Vagina (tissue), 2 donors: ENCODE data around the gene KRT3. TPM values are rescaled to one million over a fixed set of nuclear protein-coding genes. Genes with fewer than 3 reads are reported as not detected.

ENCODE experiments used
- DNase-seq, 2 donors: peaks; one replicate each; pipeline ENCODE4 v3.0.0-alpha.2; 2017; ENCODE audit errors: extremely low spot score in 2 of 2
- H3K27ac ChIP-seq: fragments of 200-600 bp; sonication (generic); one replicate; pipeline ENCODE4 v1.5.1; 2019
- H3K27me3 ChIP-seq: fragments of 200-600 bp; sonication (generic); one replicate; pipeline ENCODE4 v1.5.1; 2019
- H3K36me3 ChIP-seq, 2 donors: fragments of 200-600 bp; sonication (generic); one replicate each; pipeline ENCODE4 v1.5.1; 2017 to 2019
- H3K4me1 ChIP-seq: fragments of 200-600 bp; sonication (generic); one replicate; pipeline ENCODE4 v1.5.1; 2019
- H3K4me3 ChIP-seq, 2 donors: fragments of 200-600 bp; sonication (generic); 1 replicate in 1 of 2; 2 replicates in 1 of 2; pipeline ENCODE4 v1.5.1; 2016 to 2019
- H3K9me3 ChIP-seq: fragments of 200-600 bp; sonication (generic); one replicate; pipeline ENCODE4 v1.5.1; 2019
- CTCF ChIP-seq, 3 experiments: fragments of 450-650 bp in 2 of 3; fragments of 200-600 bp in 1 of 3; sonication (generic) in 1 of 3; IDR thresholded peaks; one replicate each; pipeline ENCODE4 v1.5.1; 2017 to 2019; ENCODE audit warnings: antibody characterized with exemption in 3 of 3, mild to moderate bottlenecking in 2 of 3, moderate library complexity in 2 of 3
- POLR2A ChIP-seq, 2 donors: fragments of 450-650 bp; IDR thresholded peaks; one replicate each; pipeline ENCODE4 v1.6.1; 2017; ENCODE audit warnings: antibody characterized with exemption in 2 of 2, mild to moderate bottlenecking in 2 of 2, moderate library complexity in 2 of 2
- POLR2AphosphoS5 ChIP-seq, 2 donors: sonication (generic); formaldehyde crosslinking; IDR thresholded peaks; one replicate each; pipeline ENCODE4 v1.9.0; 2017; ENCODE audit warnings: antibody characterized with exemption in 2 of 2, mild to moderate bottlenecking in 2 of 2, low read depth in 1 of 2; ENCODE audit not compliant: insufficient read depth in 1 of 2
- intact Hi-C: fragments of 100-400 bp; cut with DNase I; formaldehyde crosslinking; loops from one replicate; pipeline ENCODE4 v1.15.1; 2023
- total RNA-seq: library from RNA; depleted of rRNA; stranded (reverse); fragments of >200 nt; gene quantifications from one replicate; pipeline ENCODE4 v1.2.3, GENCODE V29; 2016

The KRT3 gene
- total RNA-seq, 1 donor from 2014 or later, result not detected

- TF ChIP-seq CTCF (IDR thresholded peaks at IDR 0.05) (no peak), POLR2A (IDR thresholded peaks at IDR 0.05) (no peak), POLR2AphosphoS5 (IDR thresholded peaks at IDR 0.05; ENCODE audit: insufficient read depth in 1 of 2, low read depth in 1 of 2) (no peak)
- no peak overlapping the region for H3K27ac ChIP-seq
- no peaks in the 10 kb centered on the region for H3K9me3 ChIP-seq
- intact Hi-C loops, result no loop called here
- no peaks in the 10 kb centered on the region for H3K27me3 ChIP-seq
- H3K36me3 ChIP-seq, result no peaks in the 10 kb centered on the region
- H3K4me1 ChIP-seq, result no peaks in the 10 kb centered on the region
- H3K4me3 ChIP-seq, result no peak overlapping the region
- no peak for DNase-seq
These were observed 14.6 kb upstream of the KRT3 start for GRCh38 chr12:52810554-52810953.

GRCh38 chr12:52809166-52809565, 13.2 kb upstream of the KRT3 start:
- TF ChIP-seq POLR2A (IDR thresholded peaks at IDR 0.05) (no peak), POLR2AphosphoS5 (IDR thresholded peaks at IDR 0.05; ENCODE audit: insufficient read depth in 1 of 2, low read depth in 1 of 2) (no peak), CTCF (IDR thresholded peaks at IDR 0.05) (no peak)
- no peak overlapping the region for H3K4me3 ChIP-seq
- DNase-seq, result no peak
- H3K27me3 ChIP-seq, result no peaks in the 10 kb centered on the region
- H3K4me1 ChIP-seq, result no peaks in the 10 kb centered on the region
- no peaks in the 10 kb centered on the region for H3K9me3 ChIP-seq
- no peak overlapping the region for H3K27ac ChIP-seq
- no peaks in the 10 kb centered on the region for H3K36me3 ChIP-seq
- intact Hi-C loops, result no loop called here

- Histone ChIP-seq H3K9me3 (no peaks in the 10 kb centered on the region), H3K4me3 (no peak overlapping the region), H3K27ac (no peak overlapping the region), H3K4me1 (no peaks in the 10 kb centered on the region), H3K36me3 (no peaks in the 10 kb centered on the region), H3K27me3 (no peaks in the 10 kb centered on the region)
- TF ChIP-seq CTCF (IDR thresholded peaks at IDR 0.05) (no peak), POLR2AphosphoS5 (IDR thresholded peaks at IDR 0.05; ENCODE audit: insufficient read depth in 1 of 2, low read depth in 1 of 2) (no peak), POLR2A (IDR thresholded peaks at IDR 0.05) (no peak)
- intact Hi-C loops, result no loop called here
- no peak for DNase-seq
These were observed 12.8 kb upstream of the KRT3 start for GRCh38 chr12:52808573-52809160.

- no peak overlapping the region for H3K27ac ChIP-seq
- no peak for DNase-seq
- H3K9me3 ChIP-seq, result no peaks in the 10 kb centered on the region
- intact Hi-C loops, result no loop called here
- no peak overlapping the region for H3K4me3 ChIP-seq
- no peaks in the 10 kb centered on the region for H3K27me3 ChIP-seq
- H3K4me1 ChIP-seq, result no peaks in the 10 kb centered on the region
- TF ChIP-seq POLR2AphosphoS5 (IDR thresholded peaks at IDR 0.05; ENCODE audit: insufficient read depth in 1 of 2, low read depth in 1 of 2) (no peak), CTCF (IDR thresholded peaks at IDR 0.05) (no peak), POLR2A (IDR thresholded peaks at IDR 0.05) (no peak)
- no peaks in the 10 kb centered on the region for H3K36me3 ChIP-seq
These were observed 11.9 kb upstream of the KRT3 start for GRCh38 chr12:52807544-52808470.
